Bronchial epithelial cell (primary cell): ENCODE results near the gene OTOP3. TPM values are rescaled to one million over a fixed set of nuclear protein-coding genes. Genes with fewer than 3 reads are reported as not detected.
A peak's percentile ranks its signal among the peaks of the same experiment; 100 is the strongest.

Experiments used
- DNase-seq: peaks from one replicate; pipeline ENCODE4 v3.0.0-alpha.2; 2010; ENCODE audit warnings: low read depth
- FAIRE-seq: peaks from 2 replicates; lab custom pipeline; 2011; peaks lifted over from hg19 to GRCh38; lab: Jason Lieb, UNC
- H3K27me3 ChIP-seq: 2 replicates; pipeline ENCODE4 v1.5.1; 2011; ENCODE audit warnings: low read length; ENCODE audit not compliant: control insufficient read depth, insufficient read depth
- H3K36me3 ChIP-seq: 2 replicates; pipeline ENCODE4 v1.5.1; 2011; ENCODE audit warnings: low read length; ENCODE audit not compliant: control insufficient read depth, insufficient read depth
- H3K4me3 ChIP-seq: 2 replicates; pipeline ENCODE4 v1.5.1; 2011; ENCODE audit warnings: mild to moderate bottlenecking, low read depth, low read length, control low read depth
- total RNA-seq: library from RNA; depleted of rRNA; stranded (reverse); fragments of >200 nt; gene quantifications from 2 replicates; pipeline ENCODE4 v1.2.1, GENCODE V29; 2014
- TF ChIP-seq, protein P1 (sequence below): IDR thresholded peaks from 2 replicates; pipeline ENCODE4 v1.5.1; 2011; ENCODE audit warnings: mild to moderate bottlenecking, moderate library complexity, low read length, control low read depth, inconsistent platforms; ENCODE audit not compliant: insufficient read depth, severe bottlenecking

Gene OTOP3
- total RNA-seq, 1 donor from 2014 or later: under 0.01 TPM

DNA sequence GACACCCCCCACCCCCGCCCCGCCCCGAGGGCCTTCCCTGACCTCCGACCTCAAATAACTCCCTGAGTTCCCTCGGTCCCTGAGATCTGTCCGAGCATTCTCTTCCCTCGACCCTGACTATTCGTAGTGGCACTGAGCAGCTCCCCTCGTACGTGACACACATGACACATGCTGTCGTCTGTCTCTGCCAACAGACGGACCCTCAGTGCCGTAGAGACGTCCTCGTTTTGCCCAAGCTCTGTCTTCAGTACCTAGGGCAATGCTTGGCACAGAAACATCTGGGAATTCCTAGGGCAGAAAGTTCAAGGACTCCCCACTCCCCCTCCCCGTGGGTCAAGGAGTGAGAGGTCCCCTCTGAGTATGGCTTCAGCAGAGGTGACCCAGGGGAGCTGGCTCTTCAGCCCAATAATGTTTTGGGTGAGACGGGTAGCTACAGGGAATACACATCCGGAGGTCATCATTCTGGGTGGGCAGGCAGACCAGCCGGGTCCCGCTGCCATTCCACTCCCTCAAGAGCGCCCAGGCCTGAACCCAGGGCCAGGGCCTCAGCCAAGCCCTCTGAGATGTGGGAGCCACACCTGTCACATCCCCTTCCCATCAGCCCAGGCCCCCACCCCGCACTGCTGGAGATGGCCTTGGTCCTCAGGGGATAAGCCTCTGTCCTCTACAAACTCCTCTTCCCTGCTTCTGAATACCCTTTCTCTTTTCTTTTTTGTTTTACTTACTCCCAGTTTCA lies 41.6 kb upstream of the OTOP3 start:
- peaks cover 27% of the 10 kb centered on the region for H3K27me3 ChIP-seq

DNA sequence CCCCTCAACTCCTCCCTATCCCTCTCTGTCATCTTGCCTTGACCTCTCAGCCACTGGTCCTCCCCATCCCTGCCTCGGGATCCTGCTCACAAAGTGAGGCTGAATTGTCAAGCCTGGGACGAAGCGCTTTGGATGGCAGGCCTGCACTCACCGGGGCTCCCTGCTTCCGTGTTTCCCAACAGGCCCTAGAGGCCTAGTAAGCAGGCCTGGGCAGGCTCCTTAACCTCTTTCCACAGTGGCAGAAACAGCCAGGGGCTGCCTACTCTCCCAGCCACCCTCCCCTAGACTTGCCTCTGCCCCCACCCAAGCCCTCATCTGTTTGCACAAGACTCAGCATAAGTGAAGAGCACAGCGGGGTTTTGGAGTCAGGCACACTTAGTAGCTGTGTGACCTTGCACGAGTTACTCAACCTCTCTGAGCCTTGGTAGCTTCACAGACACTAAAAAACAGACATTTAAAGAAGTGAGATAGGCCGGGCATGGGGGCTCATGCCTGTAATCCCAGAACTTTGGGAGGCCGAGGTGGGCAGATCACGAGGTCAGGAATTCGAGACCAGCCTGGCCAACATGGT lies 37.2 kb upstream of the OTOP3 start:
- Histone ChIP-seq H3K27me3 (peaks cover 13% of the 10 kb centered on the region), H3K4me3 (no peak overlapping the region), H3K36me3 (no peaks in the 10 kb centered on the region)
- DNase-seq (peak; percentile 68), FAIRE-seq (peak; percentile 36)
- TF ChIP-seq, protein P1, sequence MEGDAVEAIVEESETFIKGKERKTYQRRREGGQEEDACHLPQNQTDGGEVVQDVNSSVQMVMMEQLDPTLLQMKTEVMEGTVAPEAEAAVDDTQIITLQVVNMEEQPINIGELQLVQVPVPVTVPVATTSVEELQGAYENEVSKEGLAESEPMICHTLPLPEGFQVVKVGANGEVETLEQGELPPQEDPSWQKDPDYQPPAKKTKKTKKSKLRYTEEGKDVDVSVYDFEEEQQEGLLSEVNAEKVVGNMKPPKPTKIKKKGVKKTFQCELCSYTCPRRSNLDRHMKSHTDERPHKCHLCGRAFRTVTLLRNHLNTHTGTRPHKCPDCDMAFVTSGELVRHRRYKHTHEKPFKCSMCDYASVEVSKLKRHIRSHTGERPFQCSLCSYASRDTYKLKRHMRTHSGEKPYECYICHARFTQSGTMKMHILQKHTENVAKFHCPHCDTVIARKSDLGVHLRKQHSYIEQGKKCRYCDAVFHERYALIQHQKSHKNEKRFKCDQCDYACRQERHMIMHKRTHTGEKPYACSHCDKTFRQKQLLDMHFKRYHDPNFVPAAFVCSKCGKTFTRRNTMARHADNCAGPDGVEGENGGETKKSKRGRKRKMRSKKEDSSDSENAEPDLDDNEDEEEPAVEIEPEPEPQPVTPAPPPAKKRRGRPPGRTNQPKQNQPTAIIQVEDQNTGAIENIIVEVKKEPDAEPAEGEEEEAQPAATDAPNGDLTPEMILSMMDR: no peak

More for the DNA sequence above, 41.6 kb upstream of the OTOP3 start:
- Histone ChIP-seq H3K4me3 (no peak overlapping the region), H3K36me3 (no peaks in the 10 kb centered on the region)
- DNase-seq (no peak), FAIRE-seq (no peak)
- TF ChIP-seq, protein P1: no peak

DNA sequence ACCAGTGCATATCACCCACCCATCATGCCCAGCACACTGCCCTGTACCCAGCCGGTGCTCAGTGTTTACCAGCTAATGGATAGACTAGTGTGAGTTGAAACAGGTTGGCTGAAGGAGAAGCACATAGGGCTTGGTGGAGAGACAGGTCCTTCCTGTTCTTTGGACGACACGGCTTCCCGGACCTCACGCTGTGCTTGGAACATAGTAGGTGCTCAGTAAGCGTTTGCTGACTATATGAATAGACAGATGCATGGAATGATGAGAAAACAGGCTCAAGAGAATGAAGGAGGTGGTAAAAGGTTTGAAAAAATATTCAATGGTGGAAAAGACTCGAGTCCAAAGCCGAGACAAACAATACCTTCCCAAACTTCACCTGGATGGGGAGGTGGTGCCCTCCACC lies 35.5 kb upstream of the OTOP3 start:
- FAIRE-seq (peak; percentile 83), DNase-seq (no peak)
- Histone ChIP-seq H3K27me3 (peaks cover 1% of the 10 kb centered on the region), H3K36me3 (no peaks in the 10 kb centered on the region), H3K4me3 (no peak overlapping the region)
- TF ChIP-seq, protein P1: no peak

DNA sequence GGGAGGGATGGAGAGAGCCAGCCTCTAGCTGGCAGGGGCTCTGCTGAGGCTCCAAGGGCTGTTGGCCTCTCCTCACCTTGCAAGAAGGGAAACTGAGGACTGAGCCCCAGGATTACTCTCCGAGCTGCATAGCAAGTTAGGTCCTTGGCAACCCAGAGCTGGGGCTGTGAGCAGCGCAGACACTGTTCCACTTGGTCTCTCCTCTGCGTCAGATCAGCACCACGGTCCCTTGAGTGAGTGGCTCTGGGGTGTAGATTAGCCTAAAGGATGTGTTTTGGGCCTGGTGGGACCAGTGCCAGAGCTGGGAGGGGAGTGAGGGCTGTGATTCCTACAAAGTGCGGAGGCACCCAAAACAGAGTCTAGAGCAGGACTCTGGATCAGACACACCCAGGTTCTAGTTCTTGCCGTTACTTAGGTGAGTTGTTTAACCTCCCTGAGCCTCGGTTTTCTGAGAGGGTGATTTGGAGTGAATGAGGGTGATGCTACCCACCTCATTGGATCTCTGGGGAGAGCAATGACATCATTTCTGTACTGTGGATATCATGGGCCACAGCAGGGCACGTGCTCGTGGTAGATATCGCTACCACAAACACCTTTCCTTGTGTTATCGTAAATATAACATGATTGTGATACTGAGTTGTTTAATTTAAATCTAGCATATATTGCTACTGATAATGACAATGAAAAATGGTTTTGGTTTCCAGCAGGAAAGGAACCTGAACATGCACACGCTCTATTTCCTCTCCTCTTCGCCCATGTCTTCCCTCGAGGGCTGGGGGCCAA lies 34.2 kb upstream of the OTOP3 start:
- FAIRE-seq: no peak
- Histone ChIP-seq H3K4me3 (no peak overlapping the region), H3K27me3 (peaks cover under 1% of the 10 kb centered on the region), H3K36me3 (no peaks in the 10 kb centered on the region)
- no peak for DNase-seq
- TF ChIP-seq, protein P1: no peak

DNA sequence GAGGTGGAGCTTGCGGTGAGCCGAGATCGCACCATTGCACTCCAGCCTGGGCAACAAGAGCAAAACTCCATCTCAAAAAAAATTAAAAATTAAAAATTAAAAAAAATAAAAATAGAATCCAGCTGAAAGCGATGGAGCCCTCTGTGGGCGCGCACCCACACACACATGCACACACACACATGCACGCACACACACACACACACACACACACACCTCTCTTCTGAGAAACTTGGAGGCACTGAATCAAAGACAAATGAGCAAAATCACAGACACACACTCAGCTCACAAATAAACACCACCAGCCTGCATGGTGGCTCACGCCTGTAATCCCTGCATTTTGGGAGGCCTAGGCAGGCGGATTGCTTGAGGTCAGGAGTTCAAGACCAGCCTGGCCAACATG lies 32.7 kb upstream of the OTOP3 start:
- TF ChIP-seq, protein P1: no peak
- no peak for DNase-seq
- no peak for FAIRE-seq
- Histone ChIP-seq H3K36me3 (no peaks in the 10 kb centered on the region), H3K4me3 (no peak overlapping the region), H3K27me3 (no peaks in the 10 kb centered on the region)
